GM19452 (cell line): Measurements from ENCODE around the gene KLRK1.
"Not testable (repeated sequence)": the region's sequence is repeated elsewhere in the genome, so short reads cannot be mapped to it uniquely, and the experiment has no call there.

Experiments used
- ATAC-seq: cut with Tn5 transposase; IDR thresholded peaks from one replicate; pipeline ENCODE4 v1.9.1; 2021; ENCODE audit not compliant: unreplicated experiment

The KLRK1 gene

DNA sequence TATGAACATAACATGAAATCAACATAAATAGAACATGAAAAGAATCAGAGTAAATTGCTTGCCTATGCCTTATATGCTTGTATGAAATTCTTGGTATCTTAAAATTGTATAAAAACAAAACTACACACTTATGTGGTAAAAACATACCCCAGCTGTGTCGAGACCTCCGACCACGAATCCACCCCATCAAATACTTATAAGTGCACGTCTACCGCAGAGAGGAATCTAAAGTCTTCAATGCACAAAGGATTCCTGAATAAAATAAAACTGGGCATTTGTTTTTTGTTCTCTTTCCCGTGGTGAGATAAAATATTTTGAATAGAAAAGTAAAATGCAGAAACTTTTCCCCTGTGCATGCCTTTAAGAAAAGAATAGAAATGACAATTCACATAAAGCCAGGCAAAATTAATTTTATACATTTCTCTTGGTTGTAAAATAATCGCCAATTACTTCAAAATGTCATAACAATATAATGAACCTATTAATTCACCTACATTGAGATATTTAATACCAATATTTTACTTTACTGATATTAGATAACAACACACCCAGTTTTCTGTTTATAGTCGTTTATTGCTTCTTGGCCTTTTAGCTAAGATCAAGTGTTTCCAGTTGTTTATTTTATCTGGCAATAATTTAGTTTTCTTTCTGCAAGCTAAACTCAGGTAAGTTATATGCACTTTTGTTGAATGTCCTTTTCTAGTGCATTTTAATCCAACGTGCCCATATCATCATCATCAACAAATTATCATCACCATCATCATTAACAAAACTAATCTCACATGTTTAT is 1.0 kb downstream of the KLRK1 start:
- no peak for ATAC-seq

GRCh38 chr12:10387498-10387897 is 2.3 kb downstream of the KLRK1 start:
- ATAC-seq, result not testable (repeated sequence)

DNA sequence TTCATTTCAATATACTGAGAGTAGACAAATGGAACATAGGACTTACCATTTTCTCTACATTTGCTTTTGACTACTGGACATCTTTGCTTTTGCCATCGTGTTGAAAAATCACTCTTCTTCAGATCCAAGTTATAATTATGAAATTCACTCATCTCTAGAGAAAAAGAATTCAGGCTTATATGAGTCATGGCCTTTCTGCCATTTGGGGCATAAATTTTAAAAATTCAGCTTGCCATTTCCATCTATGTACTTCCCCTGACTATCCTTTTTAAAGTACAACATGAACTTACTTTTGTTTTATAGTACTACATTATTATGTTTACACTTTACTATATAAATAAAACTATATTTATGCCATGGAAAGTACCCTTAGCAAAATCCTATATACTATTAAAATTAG is 3.0 kb downstream of the KLRK1 start:
- ATAC-seq, result no peak

GRCh38 chr12:10385166-10385613 is 4.7 kb downstream of the KLRK1 start:
- no peak for ATAC-seq

- ATAC-seq, result no peak
These were observed 5.7 kb downstream of the KLRK1 start for GRCh38 chr12:10384191-10384590.

- no peak for ATAC-seq
These were observed 7.8 kb downstream of the KLRK1 start for GRCh38 chr12:10381928-10382628.

DNA sequence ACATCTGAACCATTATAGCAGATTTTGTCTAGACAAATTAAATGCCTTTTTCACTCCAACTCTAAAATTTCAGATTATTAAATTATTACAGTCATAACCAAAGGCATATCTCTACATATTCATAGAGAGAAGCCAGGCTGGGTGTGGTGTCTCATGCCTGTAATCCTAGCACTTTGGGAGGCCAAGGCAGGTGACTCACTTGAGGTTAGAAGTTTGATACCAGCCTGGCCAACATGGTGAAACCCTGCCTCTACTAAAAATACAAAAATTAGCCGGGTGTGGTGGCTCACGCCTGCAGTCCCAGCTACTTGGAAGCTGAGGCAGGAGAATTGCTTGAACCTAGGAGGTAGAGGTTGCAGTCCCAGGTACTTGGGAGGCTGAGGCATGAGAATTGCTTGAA is 11.1 kb downstream of the KLRK1 start:
- not testable (repeated sequence) for ATAC-seq

- ATAC-seq, result no peak
These were observed 15.2 kb downstream of the KLRK1 start for GRCh38 chr12:10374624-10375018.

- no peak for ATAC-seq
These were observed 17.3 kb downstream of the KLRK1 start for GRCh38 chr12:10372559-10372958.

DNA sequence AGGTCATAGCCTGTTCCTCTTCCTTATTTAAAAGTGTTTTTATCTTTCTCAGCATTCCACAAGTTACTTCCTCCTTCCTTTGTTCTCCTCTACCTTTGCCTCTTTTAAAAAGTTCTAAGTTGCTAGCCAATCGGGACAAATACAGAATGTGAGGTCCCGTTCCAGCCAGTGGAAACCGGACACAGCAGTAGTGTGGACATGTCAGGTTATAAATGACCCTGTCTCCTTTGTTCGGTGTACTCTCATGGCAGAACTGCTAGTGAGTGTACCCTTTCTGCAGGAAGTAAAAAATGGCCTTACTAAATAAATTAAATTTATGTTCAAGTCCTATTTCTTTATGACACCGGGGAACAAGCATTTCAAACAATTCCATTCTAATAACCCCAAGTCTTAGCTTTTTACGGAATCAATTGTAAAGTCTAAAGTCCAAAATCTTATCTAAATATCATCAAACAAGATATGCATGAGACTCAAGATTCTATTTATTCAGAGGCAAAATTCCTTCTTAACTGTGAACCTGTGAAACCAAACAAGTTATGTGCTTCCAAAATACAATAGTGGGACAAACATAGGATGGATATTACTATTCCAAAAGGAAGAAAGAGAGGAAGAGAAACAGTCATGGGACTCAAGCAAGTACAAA is 17.8 kb downstream of the KLRK1 start:
- not testable (repeated sequence) for ATAC-seq

- no peak for ATAC-seq
These were observed 20.1 kb downstream of the KLRK1 start for GRCh38 chr12:10369557-10370415.

- ATAC-seq, result no peak
These were observed 21.4 kb downstream of the KLRK1 start for GRCh38 chr12:10368206-10369171.

- not testable (repeated sequence) for ATAC-seq
These were observed 22.1 kb downstream of the KLRK1 start for GRCh38 chr12:10367714-10368113.

- no peak for ATAC-seq
These were observed 23.0 kb downstream of the KLRK1 start for GRCh38 chr12:10366875-10367274.

DNA sequence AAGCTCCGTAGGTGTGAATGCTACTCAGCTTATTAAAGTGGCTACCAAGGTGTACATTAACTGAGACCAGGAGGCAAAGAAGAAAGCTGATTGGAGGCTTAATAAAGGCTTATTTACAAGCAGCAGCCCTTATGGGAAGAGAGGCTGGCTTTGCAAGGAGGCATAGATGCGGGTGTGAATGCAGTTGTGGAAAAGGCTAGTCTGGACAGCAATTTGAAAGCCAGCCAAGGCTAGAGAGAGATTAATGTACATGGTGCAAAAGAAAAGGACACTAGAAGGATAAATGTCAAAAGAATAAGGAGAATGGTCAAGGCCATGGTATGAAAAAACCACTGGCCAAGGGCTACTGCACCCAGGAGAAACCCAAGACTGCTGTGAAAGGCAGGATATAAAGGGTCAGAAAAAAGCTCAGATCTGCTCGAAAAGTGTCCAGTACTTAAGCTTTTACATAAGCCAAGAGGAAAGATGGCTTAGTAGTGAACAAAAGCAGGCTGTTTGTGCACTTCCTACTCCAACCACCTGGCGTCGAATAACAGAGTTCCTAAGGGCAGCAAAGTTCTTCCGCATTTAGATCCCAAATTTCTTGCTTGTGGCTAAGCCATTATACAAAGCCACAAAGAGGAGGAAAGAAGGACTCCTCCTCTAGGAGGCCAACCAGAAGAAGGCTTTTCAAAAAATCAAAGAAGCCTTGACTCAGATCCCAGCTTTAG is 24.0 kb downstream of the KLRK1 start:
- no peak for ATAC-seq

- peak; percentile 60 for ATAC-seq
These were observed 24.8 kb downstream of the KLRK1 start for GRCh38 chr12:10364815-10365622.

GRCh38 chr12:10363914-10364814 is 25.7 kb downstream of the KLRK1 start:
- ATAC-seq, result peak; percentile 88

DNA sequence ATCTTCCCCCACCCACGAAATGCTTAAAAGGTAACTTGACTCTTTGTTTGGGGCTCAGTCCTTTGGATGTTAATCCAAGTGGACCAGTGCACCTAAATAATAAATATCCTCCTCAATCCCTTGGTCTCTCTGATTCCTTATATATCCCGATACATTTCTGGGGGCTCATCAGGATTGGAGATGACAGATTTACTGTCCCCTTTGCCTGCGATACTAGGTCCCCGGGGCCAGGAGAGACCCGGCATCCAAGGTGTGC is 26.3 kb downstream of the KLRK1 start:
- no peak for ATAC-seq
